K562 (cell line): ENCODE data around the gene CSRNP2. TPM values are rescaled to one million over a fixed set of nuclear protein-coding genes. Genes with fewer than 3 reads are reported as not detected.

Experiments
- ARID2 ChIP-seq: fragments of 450-650 bp; IDR thresholded peaks from 2 replicates; pipeline ENCODE4 v1.6.1; 2017; ENCODE audit warnings: antibody characterized with exemption, mild to moderate bottlenecking
- HCFC1 ChIP-seq: IDR thresholded peaks from 2 replicates; pipeline ENCODE4 v1.6.1; 2012; ENCODE audit warnings: low read depth, low read length, improper control_type of control experiment
- HDAC3 ChIP-seq: fragments of 450-650 bp; IDR thresholded peaks from 2 replicates; pipeline ENCODE4 v1.6.1; 2018; ENCODE audit warnings: borderline replicate concordance, mild to moderate bottlenecking, moderate library complexity; ENCODE audit not compliant: partially characterized antibody
- JUN ChIP-seq, 2 experiments: sonication (generic) in 1 of 2; formaldehyde crosslinking in 1 of 2; IDR thresholded peaks; 2 replicates each; pipeline versions ENCODE4 v1.6.1 to v1.8.0; 2012 to 2022; ENCODE audit warnings: borderline replicate concordance in 2 of 2, mild to moderate bottlenecking in 2 of 2, improper control_type of control experiment in 1 of 2, low read depth in 1 of 2, low read length in 1 of 2, missing genetic modification reagents in 1 of 2
- MTA1 ChIP-seq: fragments of 450-650 bp; IDR thresholded peaks from 2 replicates; pipeline ENCODE4 v1.6.1; 2017; ENCODE audit warnings: borderline replicate concordance
- NCOA6 ChIP-seq: fragments of 450-650 bp; IDR thresholded peaks from 2 replicates; pipeline ENCODE4 v1.6.1; 2017; ENCODE audit warnings: mild to moderate bottlenecking
- NR0B1 ChIP-seq: fragments of 450-650 bp; IDR thresholded peaks from one replicate; pipeline ENCODE4 v1.6.1; 2018; ENCODE audit warnings: mild to moderate bottlenecking, moderate library complexity; ENCODE audit not compliant: partially characterized antibody
- NR2C2 ChIP-seq, 2 experiments: fragments of 200-800 bp in 1 of 2; sonication (Bioruptor generic) in 1 of 2; sonication (generic) in 1 of 2; formaldehyde crosslinking in 1 of 2; IDR thresholded peaks; 2 replicates each; pipeline versions ENCODE4 v1.6.1 to v1.8.0; 2016 to 2022; ENCODE audit warnings: mild to moderate bottlenecking in 1 of 2, missing compliant biosample characterization in 1 of 2, missing genetic modification characterization in 1 of 2, missing genetic modification reagents in 1 of 2
- NRF1 ChIP-seq, 2 experiments: fragments of 450-650 bp; IDR thresholded peaks in 1 of 2; conservative IDR thresholded peaks in 1 of 2; 2 replicates each; pipeline ENCODE4 v1.6.1; 2014; ENCODE audit warnings: mild to moderate bottlenecking in 2 of 2
- PML ChIP-seq: IDR thresholded peaks from 2 replicates; pipeline ENCODE4 v1.6.1; 2012; ENCODE audit warnings: low read length, inconsistent platforms
- POLR3A ChIP-seq: IDR thresholded peaks from 2 replicates; pipeline ENCODE4 v1.6.1; 2011; ENCODE audit warnings: borderline replicate concordance, mild to moderate bottlenecking, moderate library complexity; ENCODE audit not compliant: insufficient read length, insufficient read depth; ENCODE audit errors: extremely low read depth
- RNF2 ChIP-seq: sonication (generic); IDR thresholded peaks from 2 replicates; pipeline ENCODE4 v1.6.1; 2016
- SMARCE1 ChIP-seq: fragments of 450-650 bp; IDR thresholded peaks from 2 replicates; pipeline ENCODE4 v1.7.1; 2016; ENCODE audit warnings: mild to moderate bottlenecking
- TAF1 ChIP-seq: IDR thresholded peaks from 2 replicates; pipeline ENCODE4 v1.6.1; 2011; ENCODE audit warnings: mild to moderate bottlenecking, low read length, moderate library complexity; ENCODE audit not compliant: insufficient read depth, control insufficient read depth, severe bottlenecking; ENCODE audit errors: extremely low read depth
- THRAP3 ChIP-seq: fragments of 450-650 bp; IDR thresholded peaks from 2 replicates; pipeline ENCODE4 v1.6.1; 2016; ENCODE audit warnings: mild to moderate bottlenecking, inconsistent platforms, borderline replicate concordance
- ZKSCAN8 ChIP-seq: fragments of 200-800 bp; sonication (Bioruptor generic); IDR thresholded peaks from 2 replicates; pipeline ENCODE4 v1.6.1; 2016; ENCODE audit warnings: missing genetic modification characterization, missing compliant biosample characterization
- ZMIZ1 ChIP-seq, 2 experiments: fragments of 150-350 bp in 1 of 2; IDR thresholded peaks; 2 replicates each; pipeline ENCODE4 v1.6.1; 2012 to 2016; ENCODE audit warnings: low read depth in 2 of 2, low read length in 2 of 2, mild to moderate bottlenecking in 1 of 2, moderate library complexity in 1 of 2
- ZNF3 ChIP-seq: fragments of 250-450 bp; sonication (Bioruptor Pico); IDR thresholded peaks from 2 replicates; pipeline ENCODE4 v1.5.0; 2021; ENCODE audit warnings: mild to moderate bottlenecking, moderate library complexity
- ZNF592 ChIP-seq: fragments of 450-650 bp; IDR thresholded peaks from 2 replicates; pipeline ENCODE4 v1.6.1; 2017; ENCODE audit warnings: antibody characterized with exemption, mild to moderate bottlenecking
- polyA plus RNA-seq, 8 experiments: library from polyadenylated mRNA; depleted of rRNA in 4 of 8; stranded (reverse) in 5 of 8; unstranded in 3 of 8; fragments of >200 nt; fragmentation: Nextera tagmentation in 2 of 8; fragmentation: Illumina TruSeq in 1 of 8; extraction: Ambion mirVana in 2 of 8; extraction: Trizol in 1 of 8; gene quantifications; 2 replicates each; pipeline versions ENCODE4 v1.2.1 to v1.2.3, GENCODE V29; 2011 to 2014; ENCODE audit warnings: inconsistent platforms in 1 of 8, missing spikeins in 1 of 8
- total RNA-seq, 7 experiments: library from RNA; depleted of rRNA in 6 of 7; stranded (reverse); fragments of >200 nt in 6 of 7; fragmentation: Illumina TruSeq in 2 of 7; extraction: Trizol in 2 of 7; gene quantifications; 2 replicates each; pipeline versions ENCODE4 v1.2.1 to v1.2.3, GENCODE V29; 2011 to 2021; ENCODE audit warnings: low replicate concordance in 1 of 7

The CSRNP2 gene
- total and polyA plus RNA-seq, 9 of the 15 experiments (the other 6 are each of a cell fraction or from before 2014, with no cell fraction given): 1.6 to 13.9 (median 5.9) TPM

- TF ChIP-seq JUN (IDR thresholded peaks at IDR 0.05; ENCODE audit: borderline replicate concordance, low read depth, low read length) (no peak), JUN (CRISPR knock-in tag; IDR thresholded peaks at IDR 0.05; ENCODE audit: borderline replicate concordance) (no peak), ZMIZ1 (IDR thresholded peaks at IDR 0.05; ENCODE audit: low read depth in 2 of 2, low read length in 2 of 2) (no peak), HDAC3 (no peak), ZNF3 (CRISPR knock-in tag) (no peak), POLR3A (no peak), ZNF592 (peak; percentile 61), ZKSCAN8 (CRISPR knock-in tag) (no peak), NR2C2 (CRISPR knock-in tag; IDR thresholded peaks at IDR 0.05) (no peak), NR2C2 (tag; IDR thresholded peaks at IDR 0.05) (no peak), SMARCE1 (peak; percentile 55), HCFC1 (no peak), NCOA6 (no peak), TAF1 (no peak), ARID2 (no peak), RNF2 (no peak), MTA1 (0 out of 2 replicates have a peak, but pooled peaks have one; percentile 36), NR0B1 (no peak), THRAP3 (no peak), NRF1 (conservative IDR thresholded peaks at IDR 0.05 in 1 of 2, IDR thresholded peaks at IDR 0.05 in 1 of 2) (no peak), PML (0 out of 2 replicates have a peak, but pooled peaks have one; percentile 25)
These were observed 50.3 kb downstream of the CSRNP2 start (continued) for GRCh38 chr12:51033048-51033447.
